HepG2 (cell line): Measurements from ENCODE around the gene NEGR1. TPM values are rescaled to one million over a fixed set of nuclear protein-coding genes. Genes with fewer than 3 reads are reported as not detected.

Experiments used
- ATAC-seq: fragments of 200-7000 bp; cut with Tn5 transposase; 3 replicates; pipeline ENCODE4 v1.9.1; 2020; ENCODE audit warnings: mild to moderate bottlenecking, moderate library complexity
- BruUV-seq: library from RNA; stranded (reverse); fragments of 400-500 nt; replicated peaks from 2 replicates; lab custom pipeline; 2021; lab: Mats Ljungman, UMichigan
- CTCF ChIA-PET: fragments of 300-600 bp; formaldehyde crosslinking; extraction: SDS; loops from one replicate; lab custom pipeline; 2021; ENCODE audit warnings: low total read pairs, inconsistent platforms, low intra/inter-chr PET ratio; lab: Yijun Ruan, JAX
- POLR2A ChIA-PET: fragments of 350-600 bp; sonication (Branson Sonifier 250); formaldehyde crosslinking; loops from one replicate; lab custom pipeline; 2020; ENCODE audit warnings: antibody characterized with exemption, inconsistent platforms; lab: Yijun Ruan, JAX
- DNase-seq: peaks from one replicate; pipeline ENCODE4 v3.0.0-alpha.2; 2015; ENCODE audit warnings: low spot score
- FAIRE-seq: peaks from 3 replicates; lab custom pipeline; 2011; peaks lifted over from hg19 to GRCh38; lab: Jason Lieb, UNC
- H2AFZ ChIP-seq: one replicate; pipeline ENCODE4 v1.6.1; 2011; ENCODE audit warnings: low read length, inconsistent platforms
- H3K27ac ChIP-seq: fragments of 300-600 bp; 3 replicates; pipeline ENCODE4 v1.8.0; 2011; ENCODE audit warnings: mixed run types, mild to moderate bottlenecking, mixed read lengths, low read length, inconsistent platforms; ENCODE audit not compliant: insufficient read depth; ENCODE audit errors: extremely low read length
- H3K27me3 ChIP-seq, 2 experiments: fragments of 200-600 bp in 1 of 2; 2 replicates in 1 of 2; 3 replicates in 1 of 2; pipeline versions ENCODE4 v1.6.0 to v1.8.0; 2011; ENCODE audit warnings: low read length in 2 of 2, mild to moderate bottlenecking in 2 of 2, moderate library complexity in 2 of 2, inconsistent platforms in 1 of 2; ENCODE audit not compliant: insufficient read depth in 2 of 2, control insufficient read depth in 1 of 2
- H3K36me3 ChIP-seq, 2 experiments: fragments of 200-600 bp in 1 of 2; replicated peaks in 1 of 2; 2 replicates in 1 of 2; 3 replicates in 1 of 2; pipeline versions ENCODE4 v1.5.1 to v1.8.0; 2011; ENCODE audit warnings: low read length in 2 of 2, inconsistent platforms in 1 of 2; ENCODE audit not compliant: insufficient read depth in 2 of 2, control insufficient read depth in 1 of 2
- H3K4me1 ChIP-seq: 2 replicates; pipeline ENCODE4 v1.5.1; 2012; ENCODE audit warnings: low read length, inconsistent platforms; ENCODE audit not compliant: insufficient read depth
- H3K4me2 ChIP-seq: 2 replicates; pipeline ENCODE4 v1.6.0; 2011; ENCODE audit warnings: low read depth, low read length, inconsistent platforms
- H3K4me3 ChIP-seq, 3 experiments: fragments of 200-600 bp in 1 of 3; sonication (generic), shearing (Covaris generic) in 1 of 3; replicated peaks in 1 of 3; 2 replicates each; pipeline ENCODE4 v1.5.1; 2011 to 2016; ENCODE audit warnings: low read length in 3 of 3, inconsistent platforms in 2 of 3, low read depth in 2 of 3, mild to moderate bottlenecking in 2 of 3, control low read depth in 1 of 3, mixed read lengths in 1 of 3; ENCODE audit not compliant: insufficient read depth in 1 of 3
- H3K79me2 ChIP-seq: one replicate; pipeline ENCODE4 v1.6.1; 2011; ENCODE audit warnings: low read length, inconsistent platforms; ENCODE audit not compliant: insufficient read depth
- H3K9ac ChIP-seq: 2 replicates; pipeline ENCODE4 v1.6.0; 2011; ENCODE audit warnings: mild to moderate bottlenecking, low read depth, low read length, inconsistent platforms; ENCODE audit not compliant: insufficient read depth
- H3K9me3 ChIP-seq: 2 replicates; pipeline ENCODE4 v1.5.1; 2012; ENCODE audit warnings: mild to moderate bottlenecking, low read length
- H4K20me1 ChIP-seq: 2 replicates; pipeline ENCODE4 v1.6.0; 2011; ENCODE audit warnings: inconsistent platforms, mild to moderate bottlenecking, low read length, moderate library complexity; ENCODE audit not compliant: insufficient read depth
- CBX5 ChIP-seq: sonication (generic); formaldehyde crosslinking; IDR thresholded peaks from 2 replicates; pipeline ENCODE4 v1.4.0; 2020; ENCODE audit warnings: missing genetic modification reagents, borderline replicate concordance
- E2F2 ChIP-seq: sonication (generic); formaldehyde crosslinking; IDR thresholded peaks from 2 replicates; pipeline ENCODE4 v1.4.0; 2020; ENCODE audit warnings: missing genetic modification reagents, borderline replicate concordance
- FLYWCH1 ChIP-seq: sonication (generic); formaldehyde crosslinking; IDR thresholded peaks from 2 replicates; pipeline ENCODE4 v1.8.1; 2023; ENCODE audit warnings: mild to moderate bottlenecking, missing genetic modification reagents
- KLF16 ChIP-seq, 2 experiments: sonication (generic) in 1 of 2; formaldehyde crosslinking in 1 of 2; IDR thresholded peaks; 2 replicates each; pipeline versions ENCODE4 v1.6.1 to v1.8.0; 2016 to 2023; ENCODE audit warnings: missing genetic modification reagents in 2 of 2, missing compliant biosample characterization in 1 of 2
- ZFP82 ChIP-seq: sonication (generic); formaldehyde crosslinking; IDR thresholded peaks from 2 replicates; pipeline ENCODE4 v1.5.1; 2020; ENCODE audit warnings: mild to moderate bottlenecking, missing genetic modification reagents, borderline replicate concordance
- ZNF121 ChIP-seq: sonication (generic); formaldehyde crosslinking; IDR thresholded peaks from 2 replicates; pipeline ENCODE4 v1.5.0; 2020; ENCODE audit warnings: mild to moderate bottlenecking, missing genetic modification reagents
- ZNF274 ChIP-seq: sonication (generic); formaldehyde crosslinking; IDR thresholded peaks from 2 replicates; pipeline ENCODE4 v1.5.1; 2020; ENCODE audit warnings: mild to moderate bottlenecking, missing genetic modification reagents
- ZNF350 ChIP-seq: sonication (generic); formaldehyde crosslinking; IDR thresholded peaks from 2 replicates; pipeline ENCODE4 v1.4.0; 2020; ENCODE audit warnings: mild to moderate bottlenecking, low read depth, missing genetic modification reagents, borderline replicate concordance
- ZNF660 ChIP-seq: sonication (generic); formaldehyde crosslinking; IDR thresholded peaks from 2 replicates; pipeline ENCODE4 v1.5.1; 2020; ENCODE audit warnings: mild to moderate bottlenecking, low read depth, missing genetic modification reagents, borderline replicate concordance
- ZUFSP ChIP-seq: sonication (generic); formaldehyde crosslinking; IDR thresholded peaks from 2 replicates; pipeline ENCODE4 v1.9.0; 2021; ENCODE audit warnings: missing genetic modification reagents, mild to moderate bottlenecking, borderline replicate concordance
- WGBS: methylation state at CpG from one replicate; pipeline ENCODE4 v1.1.6; 2017; ENCODE audit warnings: low lambda C conversion rate; 5-methylcytosine and 5-hydroxymethylcytosine counted together
- in situ Hi-C: cut with HindIII; loops from 2 replicates; pipeline ENCODE4 v1.10.0; 2017; ENCODE audit warnings: low pct_unique_long_range_greater_than_20kb; ENCODE audit not compliant: extremely low pct_ligation_motif_present
- intact Hi-C: fragments of 100-400 bp; cut with micrococcal nuclease; formaldehyde crosslinking; loops from one replicate; pipeline ENCODE4 v1.10.0; 2022; ENCODE audit not compliant: unreplicated experiment
- polyA plus RNA-seq, 8 experiments: library from polyadenylated mRNA; depleted of rRNA in 3 of 8; stranded (reverse) in 7 of 8; unstranded in 1 of 8; fragments of >200 nt; fragmentation: Illumina TruSeq in 4 of 8; extraction: Trizol in 4 of 8; gene quantifications; 2 replicates each; pipeline versions ENCODE4 v1.2.1 to v1.2.3, GENCODE V29; 2011 to 2016; ENCODE audit warnings: low read depth in 4 of 8, missing spikeins in 1 of 8, mixed read lengths in 1 of 8; ENCODE audit not compliant: insufficient read depth in 1 of 8
- total RNA-seq, 5 experiments: library from RNA; depleted of rRNA; stranded (reverse); fragments of >200 nt; fragmentation: Illumina TruSeq; extraction: Trizol; gene quantifications; 2 replicates each; pipeline ENCODE4 v1.2.3, GENCODE V29; 2016; ENCODE audit warnings: low read depth in 1 of 5

NEGR1 gene
- total and polyA plus RNA-seq, 2 of the 13 experiments (the other 11 are each of a cell fraction or from before 2014, with no cell fraction given) = not detected

- no TSS peak for BruUV-seq
- no peaks in the 10 kb centered on the region for H3K36me3 ChIP-seq
- no peaks in the 10 kb centered on the region for H4K20me1 ChIP-seq
- FAIRE-seq = no peak
- no peak overlapping the region for H2AFZ ChIP-seq
- H3K79me2 ChIP-seq = no peaks in the 10 kb centered on the region
- no peak overlapping the region for H3K9ac ChIP-seq
- CTCF ChIA-PET = no interaction called here
- POLR2A ChIA-PET = no interaction called here
- no peak for DNase-seq
- no peak overlapping the region for H3K27ac ChIP-seq
- intact Hi-C loops (no loop called here), in situ Hi-C loops (no loop called here)
- no peaks in the 10 kb centered on the region; the same call in 1 of the 2 replicates for H3K9me3 ChIP-seq
- WGBS = 50% methylated on average over 1 of the region's 1 CpG
- ATAC-seq = no peak
- H3K27me3 ChIP-seq = no peaks in the 10 kb centered on the region
- H3K4me2 ChIP-seq = no peak overlapping the region
- H3K4me3 ChIP-seq = no peak overlapping the region
- no peak for TF ChIP-seq ZFP82 (CRISPR knock-in tag)
- no peak for TF ChIP-seq KLF16 (CRISPR knock-in tag; IDR thresholded peaks at IDR 0.05)
- TF ChIP-seq ZNF121 (CRISPR knock-in tag) = no peak
- TF ChIP-seq ZUFSP (CRISPR knock-in tag) = no peak
- no peak for TF ChIP-seq ZNF274 (CRISPR knock-in tag)
- no peak for TF ChIP-seq FLYWCH1 (CRISPR knock-in tag)
- TF ChIP-seq ZNF350 (CRISPR knock-in tag) = no peak
- TF ChIP-seq CBX5 (CRISPR knock-in tag) = no peak
- no peak for TF ChIP-seq E2F2 (CRISPR knock-in tag)
- TF ChIP-seq ZNF660 = no peak
- no peaks in the 10 kb centered on the region for H3K4me1 ChIP-seq
Observed at GRCh38 chr1:71908303-71908702, 374.0 kb downstream of the NEGR1 start.
